HAP-1 (cell line): ENCODE data around the gene PACRG.
A peak's percentile ranks its signal among the peaks of the same experiment; 100 is the strongest.

Experiments used
- DNase-seq, 2 experiments: peaks; one replicate each; pipeline ENCODE4 v3.0.0-alpha.2; 2016 to 2020; ENCODE audit warnings: low spot score in 2 of 2
- H3K27me3 ChIP-seq: fragments of 250-450 bp; sonication (Bioruptor Pico); 2 replicates; pipeline ENCODE4 v1.5.1; 2020; ENCODE audit warnings: low read depth, mild to moderate bottlenecking, moderate library complexity
- H3K36me3 ChIP-seq: fragments of 250-450 bp; sonication (Bioruptor Pico); replicated peaks from 2 replicates; pipeline ENCODE4 v1.5.1; 2020; ENCODE audit warnings: mild to moderate bottlenecking
- H3K4me1 ChIP-seq: fragments of 250-450 bp; sonication (Bioruptor Pico); 2 replicates; pipeline ENCODE4 v1.5.1; 2020; ENCODE audit warnings: mild to moderate bottlenecking
- H3K4me3 ChIP-seq: fragments of 250-450 bp; sonication (Bioruptor Pico); 2 replicates; pipeline ENCODE4 v1.5.1; 2020; ENCODE audit warnings: mild to moderate bottlenecking, moderate library complexity
- H3K9me3 ChIP-seq: fragments of 250-450 bp; sonication (Bioruptor Pico); 2 replicates; pipeline ENCODE4 v1.5.1; 2020; ENCODE audit warnings: mild to moderate bottlenecking, moderate library complexity
- in situ Hi-C: fragments of 300-500 bp; cut with MboI; formaldehyde crosslinking; loops from 3 replicates; pipeline ENCODE4 v1.14.3; 2020; ENCODE audit warnings: low sequenced_read_pairs, inconsistent platforms, mixed read lengths

Gene PACRG

DNA sequence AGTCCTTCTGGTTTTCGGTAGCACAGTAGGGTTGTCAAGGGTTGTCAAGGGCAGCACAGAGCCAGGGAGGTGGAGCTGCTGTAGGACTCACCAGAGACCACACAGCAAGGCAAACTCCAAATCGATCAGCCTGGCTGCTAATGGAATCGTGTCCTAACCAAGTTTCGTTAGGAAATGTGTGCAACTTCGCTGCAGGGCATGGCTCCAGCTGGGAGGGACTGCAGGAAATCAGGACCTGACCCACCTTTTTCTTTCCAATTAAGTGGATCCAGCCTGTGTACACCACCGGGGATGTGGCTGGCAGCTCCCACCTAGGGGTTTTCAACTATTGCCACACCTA, 435.1 kb downstream of the PACRG start:
- H3K27me3 ChIP-seq: no peaks in the 10 kb centered on the region
- H3K4me3 ChIP-seq: no peak overlapping the region
- H3K9me3 ChIP-seq: no peaks in the 10 kb centered on the region
- in situ Hi-C loops: no loop called here
- no peak for DNase-seq
- no peaks in the 10 kb centered on the region for H3K36me3 ChIP-seq
- H3K4me1 ChIP-seq: peaks cover 10% of the 10 kb centered on the region

DNA sequence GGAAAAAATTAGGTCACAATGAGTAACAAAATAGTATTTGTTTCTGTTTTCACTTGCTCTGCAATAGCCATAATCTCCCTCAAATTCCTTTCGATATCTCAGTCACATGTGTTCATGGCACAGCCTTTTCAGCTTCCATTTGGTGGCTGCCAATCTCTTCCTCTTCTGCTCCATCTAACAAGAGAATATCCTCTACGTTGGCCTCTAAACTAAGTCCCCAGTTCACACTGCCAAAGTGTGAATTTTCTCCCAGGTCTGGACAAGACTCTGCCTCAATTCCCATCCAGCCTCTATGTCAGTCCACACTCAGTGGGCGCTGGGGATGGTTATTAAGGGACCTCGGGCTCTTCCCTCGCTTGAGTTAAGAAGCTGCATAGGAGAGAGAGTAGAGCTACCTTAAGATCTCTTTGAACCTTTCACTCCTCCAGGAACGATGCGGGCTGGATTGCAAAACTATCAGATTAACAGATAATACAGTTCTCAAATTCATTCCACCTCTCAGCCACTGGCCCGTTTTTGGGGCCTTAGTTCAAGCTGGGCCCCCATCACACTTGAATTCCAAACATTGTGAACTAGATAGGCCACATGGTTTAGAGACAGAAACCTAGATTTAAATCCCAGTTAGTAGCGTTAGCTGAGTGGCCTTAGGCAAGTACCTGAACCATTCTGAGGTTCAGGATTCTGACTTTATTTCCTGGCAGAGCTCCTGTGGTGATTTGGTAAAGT, 436.6 kb downstream of the PACRG start:
- Histone ChIP-seq H3K9me3 (no peaks in the 10 kb centered on the region), H3K27me3 (no peaks in the 10 kb centered on the region), H3K4me3 (no peak overlapping the region), H3K4me1 (no peaks in the 10 kb centered on the region), H3K36me3 (no peaks in the 10 kb centered on the region)
- in situ Hi-C loops: no loop called here
- DNase-seq: no peak

DNA sequence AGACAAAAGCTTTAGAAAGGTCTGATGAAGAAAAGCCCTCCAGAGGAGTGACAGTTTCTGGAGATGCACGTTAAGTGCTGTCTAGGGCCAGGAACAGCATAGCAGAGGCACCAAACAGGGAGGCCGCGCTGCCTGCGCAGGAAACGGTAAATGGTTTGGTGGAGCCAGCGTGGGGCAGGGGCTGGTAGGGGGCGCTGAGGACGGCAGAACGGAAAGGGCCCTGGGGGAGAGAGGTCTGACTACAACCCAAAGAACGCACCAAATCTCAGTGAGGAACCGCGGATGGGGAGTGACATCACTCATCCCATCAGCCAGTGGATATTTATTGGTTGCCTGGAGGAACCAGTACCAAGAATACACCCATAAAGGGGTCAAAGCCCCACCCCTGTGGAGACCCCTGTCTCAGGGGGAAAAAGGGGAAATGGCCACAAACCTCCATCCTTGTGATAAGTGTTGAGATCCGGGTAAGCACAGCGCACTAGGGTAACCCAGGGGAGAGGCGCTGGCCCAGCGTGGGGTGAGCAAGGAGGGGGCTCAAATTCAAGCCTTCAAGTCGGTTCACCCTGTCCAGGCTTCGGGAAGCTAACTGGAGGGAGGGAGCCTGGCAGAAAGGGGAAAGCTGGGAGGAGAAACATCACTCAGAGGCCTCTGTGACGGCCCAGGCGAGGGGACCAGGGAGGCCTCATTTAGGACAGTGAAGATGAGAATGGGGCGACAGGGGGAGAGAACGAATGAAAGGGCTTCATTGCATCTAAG, 437.6 kb downstream of the PACRG start:
- Histone ChIP-seq H3K36me3 (no peaks in the 10 kb centered on the region), H3K4me3 (no peak overlapping the region), H3K9me3 (no peaks in the 10 kb centered on the region), H3K4me1 (no peaks in the 10 kb centered on the region), H3K27me3 (no peaks in the 10 kb centered on the region)
- in situ Hi-C loops: no loop called here
- DNase-seq: no peak

DNA sequence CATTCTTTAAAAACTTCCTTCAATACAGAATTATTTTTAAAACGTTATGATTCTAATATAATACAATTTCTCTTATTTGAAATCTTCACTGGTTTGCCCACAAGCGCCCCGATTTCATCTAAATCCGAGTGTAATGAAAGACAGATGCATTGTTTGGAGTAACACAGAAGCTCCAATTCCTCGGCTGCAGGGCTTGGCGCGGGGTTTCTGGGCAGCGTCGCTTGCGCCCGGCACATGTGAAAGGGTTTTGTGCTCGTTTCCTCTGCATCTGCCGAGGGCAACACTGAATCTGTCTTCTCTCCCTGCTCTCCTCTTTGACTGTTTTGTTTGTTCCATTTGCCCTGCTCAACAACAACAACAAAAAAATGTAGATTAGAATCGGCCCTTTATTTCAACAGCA, 438.1 kb downstream of the PACRG start:
- Histone ChIP-seq H3K4me1 (no peaks in the 10 kb centered on the region), H3K36me3 (no peaks in the 10 kb centered on the region), H3K27me3 (no peaks in the 10 kb centered on the region), H3K4me3 (no peak overlapping the region), H3K9me3 (no peaks in the 10 kb centered on the region; the same call in 1 of the 2 replicates)
- no peak for DNase-seq
- in situ Hi-C loops: no loop called here

DNA sequence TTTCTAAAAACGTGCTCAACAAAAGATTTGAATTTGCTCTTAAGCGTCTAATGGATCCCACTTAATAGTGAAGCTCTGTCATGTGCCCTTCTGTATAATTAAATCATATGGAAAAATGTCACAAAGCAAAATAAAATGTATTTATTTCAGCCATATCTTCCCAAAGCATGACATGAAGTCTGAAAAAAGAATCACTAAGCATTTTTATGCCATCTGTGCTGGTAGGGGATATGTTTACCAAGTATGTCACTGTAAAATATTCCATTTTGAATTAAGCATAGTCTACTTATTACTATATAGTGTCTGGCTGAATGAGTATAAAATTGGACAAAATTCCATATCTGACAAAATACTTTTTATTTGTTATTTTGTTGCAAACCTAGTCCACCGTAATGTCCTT, 438.7 kb downstream of the PACRG start:
- in situ Hi-C loops: no loop called here
- DNase-seq: no peak
- Histone ChIP-seq H3K4me1 (no peaks in the 10 kb centered on the region), H3K9me3 (no peaks in the 10 kb centered on the region; the same call in 1 of the 2 replicates), H3K27me3 (no peaks in the 10 kb centered on the region), H3K4me3 (no peak overlapping the region), H3K36me3 (no peaks in the 10 kb centered on the region)

DNA sequence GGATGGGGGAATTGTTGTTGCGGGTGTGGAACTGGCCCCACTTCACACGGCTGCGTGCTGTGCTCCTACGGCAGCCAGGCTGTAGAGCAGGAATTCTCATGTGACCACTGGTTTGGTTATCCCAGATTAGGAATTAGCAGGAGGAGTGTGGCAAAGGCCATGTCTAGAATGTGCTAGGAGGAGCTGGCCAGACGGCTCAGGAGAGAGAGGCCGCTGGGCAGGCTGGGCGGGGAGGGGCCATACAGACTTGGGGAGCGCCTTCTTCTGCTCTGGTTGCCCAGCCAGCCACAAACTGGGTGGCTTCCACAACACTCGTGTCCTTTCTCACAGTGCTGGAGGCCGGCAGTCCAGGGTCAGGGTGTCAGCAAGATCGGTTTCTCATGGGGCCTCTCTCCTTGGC, 441.7 kb downstream of the PACRG start:
- no peak overlapping the region for H3K4me3 ChIP-seq
- H3K4me1 ChIP-seq: no peaks in the 10 kb centered on the region
- H3K9me3 ChIP-seq: no peaks in the 10 kb centered on the region; the same call in 1 of the 2 replicates
- no peaks in the 10 kb centered on the region for H3K27me3 ChIP-seq
- no peak for DNase-seq
- in situ Hi-C loops: no loop called here
- H3K36me3 ChIP-seq: no peaks in the 10 kb centered on the region

DNA sequence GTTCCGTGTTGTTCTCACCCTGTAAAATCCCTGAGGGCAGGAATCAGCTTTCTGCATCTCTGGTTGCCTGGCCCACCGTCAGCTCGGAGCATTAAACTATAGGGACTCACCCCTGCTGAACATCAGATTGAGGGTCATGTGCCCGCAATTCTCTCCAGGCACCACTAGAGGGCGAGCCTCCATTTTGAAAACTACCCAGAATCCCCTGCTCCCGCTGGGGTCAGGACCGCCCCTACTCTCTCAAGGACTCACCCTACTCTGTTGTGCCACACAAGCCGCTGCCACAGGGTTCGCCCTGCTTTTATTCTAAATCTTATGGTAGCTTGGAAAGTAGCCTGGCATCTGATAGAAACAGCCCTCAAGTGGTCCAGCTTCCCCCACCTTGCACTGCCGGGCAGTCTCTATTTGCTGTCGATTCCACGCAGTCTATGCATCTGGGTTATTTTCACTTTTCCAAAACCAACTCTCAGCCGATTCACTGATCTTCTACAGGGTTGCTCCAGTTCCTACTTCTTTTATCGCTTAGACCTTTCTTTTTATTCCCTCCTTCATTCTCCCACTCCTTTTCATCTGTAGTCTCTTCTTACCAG, 442.6 kb downstream of the PACRG start:
- Histone ChIP-seq H3K27me3 (no peaks in the 10 kb centered on the region), H3K4me1 (no peaks in the 10 kb centered on the region), H3K36me3 (no peaks in the 10 kb centered on the region), H3K9me3 (no peaks in the 10 kb centered on the region; the same call in 1 of the 2 replicates), H3K4me3 (no peak overlapping the region)
- in situ Hi-C loops: no loop called here
- peak in 1 of 2 experiments; percentile 29 for DNase-seq

DNA sequence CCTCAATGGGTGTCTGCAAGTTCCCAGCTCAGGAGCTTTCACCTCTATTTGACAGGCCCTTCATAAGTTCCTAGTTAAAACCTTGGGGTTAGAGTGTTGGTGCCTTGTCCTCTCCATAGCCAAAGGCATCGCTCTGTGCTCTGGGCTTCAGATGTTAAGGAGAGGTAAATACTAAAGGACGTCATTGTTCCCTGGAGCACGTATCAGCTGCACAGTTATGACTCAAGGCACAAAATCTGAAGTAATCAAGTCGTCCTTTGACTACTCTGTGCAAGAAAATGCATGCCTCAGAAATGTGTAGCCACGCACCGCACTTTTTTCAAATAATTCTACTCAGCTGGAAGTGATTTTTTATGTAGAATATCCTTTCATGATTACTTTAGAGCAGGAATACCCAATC, 446.0 kb downstream of the PACRG start:
- Histone ChIP-seq H3K36me3 (no peaks in the 10 kb centered on the region), H3K4me3 (no peak overlapping the region), H3K4me1 (peaks cover 15% of the 10 kb centered on the region), H3K27me3 (no peaks in the 10 kb centered on the region), H3K9me3 (no peaks in the 10 kb centered on the region; the same call in 1 of the 2 replicates)
- in situ Hi-C loops: no loop called here
- no peak for DNase-seq

DNA sequence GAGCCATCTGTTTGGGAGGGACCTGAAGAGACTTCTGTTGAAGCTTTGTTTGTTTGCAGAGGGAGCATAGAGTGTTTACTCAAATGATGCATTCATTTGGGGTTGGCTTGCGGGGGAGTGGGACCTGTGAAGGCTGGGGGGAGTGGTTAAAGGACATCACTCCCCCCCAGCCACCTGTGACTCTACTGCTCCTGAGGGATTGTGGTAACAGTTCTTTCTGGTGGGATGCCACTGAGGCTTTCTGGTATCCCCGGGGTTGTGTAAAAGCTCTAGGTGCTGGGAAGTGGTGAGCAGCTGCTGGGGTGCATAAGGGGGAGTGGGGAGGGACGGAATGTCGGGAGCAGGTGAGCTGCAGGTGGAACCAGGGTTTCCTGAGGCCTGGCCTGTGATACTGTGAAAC, 447.5 kb downstream of the PACRG start:
- peaks cover 15% of the 10 kb centered on the region for H3K4me1 ChIP-seq
- in situ Hi-C loops: no loop called here
- H3K36me3 ChIP-seq: no peaks in the 10 kb centered on the region
- H3K4me3 ChIP-seq: no peak overlapping the region
- no peaks in the 10 kb centered on the region for H3K27me3 ChIP-seq
- H3K9me3 ChIP-seq: no peaks in the 10 kb centered on the region; the same call in 1 of the 2 replicates
- no peak for DNase-seq

DNA sequence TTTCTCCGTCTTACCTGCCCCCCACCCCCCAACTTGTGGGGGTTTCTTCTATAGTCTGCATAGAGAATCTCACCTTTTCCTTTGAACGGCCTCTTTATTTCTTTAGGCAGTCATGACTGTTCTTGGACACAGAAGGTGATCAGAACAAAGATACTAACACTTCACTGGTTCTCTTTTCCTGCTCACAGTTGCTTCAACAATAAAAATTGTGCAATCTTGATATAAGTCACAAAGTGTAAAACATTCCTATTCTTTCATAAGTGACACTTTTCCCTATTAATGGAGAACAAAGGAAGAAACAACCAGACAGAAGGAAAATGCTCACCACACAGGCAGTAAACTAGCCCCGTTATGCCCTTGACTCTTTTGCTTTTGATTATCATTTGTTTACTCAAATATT, 448.3 kb downstream of the PACRG start:
- Histone ChIP-seq H3K9me3 (no peaks in the 10 kb centered on the region), H3K27me3 (no peaks in the 10 kb centered on the region), H3K4me3 (no peak overlapping the region), H3K36me3 (no peaks in the 10 kb centered on the region), H3K4me1 (peaks cover 17% of the 10 kb centered on the region)
- in situ Hi-C loops: no loop called here
- DNase-seq: peak in 1 of 2 experiments; percentile 29

DNA sequence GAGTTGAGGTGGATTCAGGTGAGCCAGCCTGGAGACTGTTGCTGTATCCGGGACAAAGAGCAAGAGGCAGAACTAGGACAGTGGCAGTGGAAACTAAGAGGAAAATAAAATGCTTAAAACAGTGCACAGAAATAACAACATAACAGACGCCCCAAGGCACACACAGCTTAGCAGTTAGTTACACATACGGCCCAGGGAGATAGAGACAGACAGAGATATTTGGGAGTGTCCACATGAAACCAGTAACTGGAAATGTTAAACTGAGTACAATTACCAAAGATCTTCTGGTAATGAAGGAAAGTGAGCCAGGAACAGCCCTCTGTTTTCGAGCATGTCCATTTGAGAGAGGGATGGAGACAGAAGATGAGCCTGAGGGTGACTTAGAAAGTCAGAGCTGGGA, 449.2 kb downstream of the PACRG start:
- H3K4me3 ChIP-seq: no peak overlapping the region
- H3K9me3 ChIP-seq: no peaks in the 10 kb centered on the region
- H3K36me3 ChIP-seq: no peaks in the 10 kb centered on the region
- H3K27me3 ChIP-seq: no peaks in the 10 kb centered on the region
- in situ Hi-C loops: no loop called here
- peaks cover 17% of the 10 kb centered on the region for H3K4me1 ChIP-seq
- DNase-seq: no peak

DNA sequence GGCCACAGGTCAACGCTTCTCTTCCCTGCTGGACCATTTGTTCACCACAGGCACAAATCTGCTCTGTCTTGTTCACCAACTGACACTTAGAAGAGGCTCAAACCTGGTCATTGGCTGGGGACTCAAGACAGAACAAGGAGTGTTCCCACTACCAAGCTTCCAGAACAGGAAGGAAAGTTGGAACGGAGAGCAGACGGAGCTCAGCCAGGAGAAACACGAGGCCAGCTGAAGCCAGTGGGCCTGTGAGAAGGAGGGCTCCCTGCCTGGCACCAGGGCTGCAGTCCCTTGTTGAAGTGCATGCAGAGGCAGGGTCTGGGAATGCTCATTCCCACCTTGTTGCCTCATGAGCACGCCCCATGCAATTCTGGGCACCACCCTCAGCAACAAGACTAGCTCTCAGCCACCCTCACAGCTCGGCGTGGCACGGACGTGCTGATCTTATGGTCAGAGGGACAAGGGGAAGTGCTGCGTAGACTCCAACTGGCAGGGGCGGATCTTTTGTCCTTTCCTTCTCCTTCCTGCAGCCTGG, 450.2 kb downstream of the PACRG start:
- H3K27me3 ChIP-seq: no peaks in the 10 kb centered on the region
- no peak overlapping the region for H3K4me3 ChIP-seq
- DNase-seq: no peak
- in situ Hi-C loops: no loop called here
- H3K36me3 ChIP-seq: no peaks in the 10 kb centered on the region
- no peaks in the 10 kb centered on the region for H3K9me3 ChIP-seq
- peaks cover 17% of the 10 kb centered on the region for H3K4me1 ChIP-seq

DNA sequence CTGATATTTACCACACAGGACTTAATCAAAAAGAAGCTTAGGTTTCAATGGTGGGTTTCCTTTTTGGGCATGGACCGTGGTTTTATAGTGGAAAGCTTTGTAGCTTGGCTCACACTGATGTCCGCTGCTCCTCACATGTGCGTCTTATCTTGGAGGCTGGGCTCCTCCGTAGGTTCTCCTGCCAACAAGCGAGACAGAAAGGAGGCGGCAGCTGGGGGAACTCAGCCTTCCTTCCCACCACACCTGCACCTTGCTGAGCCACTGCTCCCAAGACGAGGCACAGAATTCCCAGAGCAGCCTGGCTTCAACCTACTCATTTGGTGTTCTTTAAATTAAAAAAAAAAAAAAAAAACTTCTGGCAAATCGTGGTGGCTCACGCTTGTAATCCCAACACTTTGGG, 451.3 kb downstream of the PACRG start:
- H3K4me1 ChIP-seq: peaks cover 17% of the 10 kb centered on the region
- H3K9me3 ChIP-seq: no peaks in the 10 kb centered on the region
- in situ Hi-C loops: no loop called here
- no peaks in the 10 kb centered on the region for H3K36me3 ChIP-seq
- no peak for DNase-seq
- H3K4me3 ChIP-seq: no peak overlapping the region
- H3K27me3 ChIP-seq: no peaks in the 10 kb centered on the region

DNA sequence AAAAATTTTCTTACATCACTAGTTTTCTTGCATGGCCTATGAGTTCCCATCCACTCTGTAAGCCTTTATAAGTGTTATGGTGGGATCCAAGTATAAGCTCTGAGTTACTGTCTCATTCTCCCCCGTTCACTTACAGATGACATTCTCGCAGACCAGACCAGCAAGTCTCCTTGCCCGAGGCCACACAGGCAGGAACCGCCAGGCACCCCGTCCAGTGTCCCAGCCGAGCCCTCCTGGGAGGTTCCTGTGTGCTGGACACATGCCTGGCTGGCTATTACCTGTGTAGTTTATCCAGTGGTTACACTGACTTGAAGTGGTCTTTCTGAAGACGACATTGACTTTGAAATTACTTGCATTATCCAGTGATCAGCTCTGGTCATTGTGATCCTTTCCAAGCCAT, 451.9 kb downstream of the PACRG start:
- H3K4me1 ChIP-seq: peaks cover 17% of the 10 kb centered on the region
- in situ Hi-C loops: no loop called here
- no peaks in the 10 kb centered on the region for H3K9me3 ChIP-seq
- H3K36me3 ChIP-seq: no peaks in the 10 kb centered on the region
- no peak for DNase-seq
- H3K4me3 ChIP-seq: no peak overlapping the region
- no peaks in the 10 kb centered on the region for H3K27me3 ChIP-seq
